Osteocyte (in vitro differentiated cells): ENCODE data around the gene NDUFAF2. TPM values are rescaled to one million over a fixed set of nuclear protein-coding genes. Genes with fewer than 3 reads are reported as not detected.
"Not testable (repeated sequence)": the region's sequence is repeated elsewhere in the genome, so short reads cannot be mapped to it uniquely, and the experiment has no call there.

ENCODE experiments used
- DNase-seq: peaks from one replicate; pipeline ENCODE4 v3.0.0; 2021; ENCODE audit warnings: mixed read lengths; ENCODE audit not compliant: unreplicated experiment; ENCODE audit errors: extremely low spot score
- H3K27ac Mint-ChIP-seq: one replicate; pipeline ENCODE4 v1.8.0; 2021; ENCODE audit warnings: mild to moderate bottlenecking, mixed read lengths; ENCODE audit not compliant: unreplicated experiment
- H3K27me3 Mint-ChIP-seq: one replicate; pipeline ENCODE4 v1.8.0; 2021; ENCODE audit warnings: mixed read lengths; ENCODE audit not compliant: unreplicated experiment
- H3K36me3 Mint-ChIP-seq: one replicate; pipeline ENCODE4 v1.8.0; 2021; ENCODE audit warnings: mixed read lengths; ENCODE audit not compliant: unreplicated experiment
- H3K4me1 Mint-ChIP-seq: one replicate; pipeline ENCODE4 v1.8.0; 2021; ENCODE audit warnings: mixed read lengths; ENCODE audit not compliant: unreplicated experiment
- H3K4me3 Mint-ChIP-seq: one replicate; pipeline ENCODE4 v1.8.0; 2021; ENCODE audit warnings: mild to moderate bottlenecking, moderate library complexity, mixed read lengths; ENCODE audit not compliant: unreplicated experiment
- H3K9me3 Mint-ChIP-seq: one replicate; pipeline ENCODE4 v1.8.0; 2021; ENCODE audit warnings: mixed read lengths; ENCODE audit not compliant: unreplicated experiment
- CTCF ChIP-seq: fragments of 200-600 bp; sonication (generic); IDR thresholded peaks from 2 replicates; pipeline ENCODE4 v1.5.0; 2021; ENCODE audit warnings: antibody characterized with exemption, mild to moderate bottlenecking, moderate library complexity
- total RNA-seq: library from RNA; stranded (reverse); gene quantifications from 2 replicates; pipeline ENCODE4 v1.2.1, GENCODE V29; 2021

The NDUFAF2 gene
- total RNA-seq, 1 donor from 2014 or later: 23.4 TPM

GRCh38 chr5:60980511-60980910 lies 35.5 kb downstream of the NDUFAF2 start:
- Mint-ChIP-seq H3K36me3 (peaks cover 7% of the 10 kb centered on the region), H3K27ac (no peak overlapping the region), H3K27me3 (no peaks in the 10 kb centered on the region), H3K9me3 (peaks cover 5% of the 10 kb centered on the region), H3K4me1 (peaks cover 6% of the 10 kb centered on the region), H3K4me3 (no peak overlapping the region)
- no peak for TF ChIP-seq CTCF
- DNase-seq: no peak

- not testable (repeated sequence) for H3K4me1 Mint-ChIP-seq, H3K27me3 Mint-ChIP-seq, H3K36me3 Mint-ChIP-seq, H3K4me3 Mint-ChIP-seq, H3K9me3 Mint-ChIP-seq, H3K27ac Mint-ChIP-seq, DNase-seq
Measured at GRCh38 chr5:60982127-60982526, 37.1 kb downstream of the NDUFAF2 start.

- no peak overlapping the region for H3K4me3 Mint-ChIP-seq
- no peak for TF ChIP-seq CTCF
- H3K9me3 Mint-ChIP-seq: peaks cover 18% of the 10 kb centered on the region
- no peak overlapping the region for H3K27ac Mint-ChIP-seq
- no peak for DNase-seq
- no peaks in the 10 kb centered on the region for H3K27me3 Mint-ChIP-seq
- peaks cover 4% of the 10 kb centered on the region for H3K4me1 Mint-ChIP-seq
- peaks cover 2% of the 10 kb centered on the region for H3K36me3 Mint-ChIP-seq
Measured at GRCh38 chr5:60989790-60990189, 44.8 kb downstream of the NDUFAF2 start.

GRCh38 chr5:60992871-60993270 lies 47.9 kb downstream of the NDUFAF2 start:
- no peak for DNase-seq
- Mint-ChIP-seq H3K4me1 (no peaks in the 10 kb centered on the region), H3K9me3 (peaks cover 10% of the 10 kb centered on the region), H3K27me3 (no peaks in the 10 kb centered on the region), H3K27ac (no peak overlapping the region), H3K4me3 (no peak overlapping the region), H3K36me3 (peaks cover 2% of the 10 kb centered on the region)
- TF ChIP-seq CTCF: no peak

- DNase-seq: no peak
- Mint-ChIP-seq H3K4me1 (no peaks in the 10 kb centered on the region), H3K4me3 (no peak overlapping the region), H3K27me3 (no peaks in the 10 kb centered on the region), H3K36me3 (peaks cover 2% of the 10 kb centered on the region), H3K27ac (no peak overlapping the region), H3K9me3 (peaks cover 8% of the 10 kb centered on the region)
- no peak for TF ChIP-seq CTCF
Measured at GRCh38 chr5:60993425-60993824, 48.4 kb downstream of the NDUFAF2 start.
